Endometrium (tissue), 2 donors: ENCODE measurements around the gene TRAF5.
A peak's percentile ranks its signal among the peaks of the same experiment; 100 is the strongest.
"Not testable (repeated sequence)": the region's sequence is repeated elsewhere in the genome, so short reads cannot be mapped to it uniquely, and the experiment has no call there.

Experiments
- FAIRE-seq: peaks from 2 replicates; lab custom pipeline; 2012; peaks lifted over from hg19 to GRCh38; lab: Jason Lieb, UNC
- donor health status: control.
- donor health status: control.

The TRAF5 gene

DNA sequence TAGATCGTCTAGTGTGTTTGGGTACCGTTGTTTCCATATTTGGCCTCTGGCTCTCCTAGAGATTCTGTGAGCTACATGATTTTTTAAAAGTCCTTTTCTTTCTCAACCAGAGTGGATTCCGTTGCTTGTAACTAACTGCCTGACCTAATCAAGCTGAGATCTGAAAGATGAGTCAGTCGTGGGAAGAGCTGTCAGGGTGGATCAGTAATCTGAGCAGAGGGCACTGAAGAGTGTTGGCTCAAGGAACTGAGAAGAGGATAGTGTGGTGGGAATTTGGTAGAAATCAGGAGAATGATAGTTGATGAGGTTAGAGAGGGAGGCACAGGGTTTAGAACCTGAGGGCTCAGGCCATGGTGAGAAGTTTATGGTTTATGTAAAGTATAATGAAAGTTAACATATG is 52.2 kb downstream of the TRAF5 start:
- no peak for FAIRE-seq

DNA sequence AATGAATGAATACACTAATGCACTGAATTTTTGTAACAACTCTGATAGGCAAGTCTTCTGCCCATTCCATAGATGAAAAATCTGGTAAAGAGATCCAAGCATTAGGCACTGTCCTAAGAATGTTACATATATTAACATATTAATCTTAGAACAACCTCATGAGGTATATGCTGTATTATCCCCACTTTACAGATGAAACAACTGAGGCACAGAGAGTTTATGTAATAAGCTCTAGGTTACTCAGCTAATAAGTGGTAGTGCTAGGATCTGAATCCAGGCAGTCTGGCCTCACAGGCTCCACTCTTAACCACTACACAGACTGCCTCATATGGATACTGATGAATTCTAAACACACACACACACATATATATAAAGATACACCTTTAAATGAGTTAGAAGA is 52.8 kb downstream of the TRAF5 start:
- FAIRE-seq: no peak

DNA sequence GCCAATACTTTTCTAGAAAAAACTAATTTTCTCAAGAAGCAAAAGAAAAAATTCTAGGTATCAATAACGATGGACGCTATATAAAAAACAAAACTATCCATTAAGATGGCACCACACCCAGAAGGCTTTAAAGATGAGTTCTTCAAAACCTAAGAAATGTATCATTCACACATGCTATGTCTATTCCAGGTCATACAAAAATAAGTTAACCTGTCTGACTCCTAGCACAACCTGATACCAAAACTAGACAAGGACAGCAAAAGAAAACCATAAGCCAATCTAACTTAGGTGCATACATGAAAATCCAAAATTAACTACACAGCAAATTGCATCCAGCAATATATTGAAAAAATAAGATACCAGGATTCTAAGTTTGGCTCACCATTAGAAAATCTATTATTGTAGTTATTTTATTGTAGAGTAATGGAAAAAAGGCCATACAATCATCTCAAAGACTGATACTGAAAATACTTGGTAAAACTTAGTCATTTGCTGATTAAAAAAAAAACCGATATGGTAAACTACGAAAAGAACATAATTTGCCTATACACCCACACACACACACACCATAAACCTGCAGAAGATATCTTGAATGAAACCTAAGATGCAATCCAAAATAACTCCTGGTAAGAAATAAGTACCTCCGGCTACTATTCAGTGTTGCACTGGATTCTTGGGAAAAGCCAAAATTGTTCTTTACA is 55.0 kb downstream of the TRAF5 start:
- FAIRE-seq: no peak

DNA sequence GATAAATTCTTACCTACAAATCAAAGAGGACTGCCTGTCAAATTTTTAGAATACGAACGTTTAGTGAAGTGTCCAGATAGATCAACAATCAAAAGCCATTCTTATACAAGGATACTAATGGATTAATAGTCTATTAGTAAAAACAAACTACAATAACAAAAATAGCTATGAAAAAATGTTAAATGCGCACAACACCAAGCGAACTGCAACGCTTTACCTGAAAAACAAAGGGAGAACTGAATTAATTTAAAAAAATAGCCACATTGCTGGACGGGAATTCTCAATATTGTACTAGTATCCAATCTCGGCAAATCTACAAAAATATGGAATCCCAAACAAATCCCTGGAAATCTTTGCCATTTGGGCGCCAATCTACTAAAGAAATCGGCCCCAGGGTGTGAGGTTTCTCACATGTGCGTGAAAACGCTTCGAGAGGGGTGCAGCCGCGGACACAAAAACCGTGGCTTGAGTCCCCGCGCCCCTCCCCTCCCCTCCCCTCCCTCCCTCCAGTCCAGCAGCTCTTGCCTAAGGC is 55.6 kb downstream of the TRAF5 start:
- FAIRE-seq: no peak

DNA sequence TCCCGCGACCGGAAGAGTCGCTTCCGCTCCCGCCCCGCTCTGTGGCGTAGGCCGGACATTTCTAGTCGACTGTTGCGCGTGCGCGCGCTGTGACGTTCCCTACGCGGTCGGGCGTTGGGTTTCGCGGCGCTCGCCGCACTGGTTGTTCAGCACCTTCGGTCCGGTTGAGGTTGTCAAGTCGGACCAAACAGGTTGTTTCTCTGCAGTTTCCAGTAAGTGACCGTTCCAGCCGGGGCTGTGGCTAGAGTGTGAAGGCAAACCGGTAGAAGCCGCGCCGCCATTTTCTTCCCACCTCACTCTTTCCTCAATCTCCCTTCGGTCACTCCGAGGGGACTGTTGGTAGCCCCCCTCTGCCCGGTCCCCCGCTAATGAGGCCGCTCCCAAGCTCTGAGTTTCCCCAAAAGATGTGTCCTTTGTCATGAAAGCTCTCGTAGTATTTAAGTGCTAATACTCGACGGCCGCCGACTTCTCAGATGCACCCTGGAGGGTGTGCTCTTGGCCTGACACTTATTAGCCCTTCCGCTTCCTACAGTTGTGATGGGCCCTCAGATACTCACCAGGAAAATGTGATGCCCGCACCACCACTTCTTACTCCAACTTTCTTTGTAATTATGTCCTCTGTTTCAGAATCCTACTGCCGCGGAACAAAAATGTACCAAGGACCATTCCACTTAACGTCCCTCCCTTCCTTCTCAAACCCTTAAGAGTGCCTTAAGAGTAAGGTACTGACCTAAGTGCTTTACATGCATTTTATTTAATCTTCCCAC is 56.3 kb downstream of the TRAF5 start:
- FAIRE-seq: no peak

DNA sequence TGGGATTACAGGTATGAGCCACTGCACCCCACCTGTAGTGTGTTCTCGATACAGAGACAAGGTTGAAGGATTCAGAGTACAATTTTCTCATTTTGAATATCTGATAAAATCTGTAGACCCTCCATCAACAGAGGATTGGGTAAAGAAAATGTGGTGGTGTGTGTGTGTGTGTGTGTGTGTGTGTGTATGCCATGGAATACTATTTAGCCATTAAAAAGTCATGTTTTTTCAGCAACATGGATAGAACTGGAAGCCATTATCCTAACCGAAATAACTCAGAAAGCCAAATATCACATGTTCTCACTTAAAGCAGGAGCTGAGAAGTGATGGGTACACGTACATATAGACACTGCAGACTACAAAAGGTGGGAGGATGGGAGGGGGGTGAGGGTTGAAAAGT is 57.9 kb downstream of the TRAF5 start:
- FAIRE-seq: no peak

DNA sequence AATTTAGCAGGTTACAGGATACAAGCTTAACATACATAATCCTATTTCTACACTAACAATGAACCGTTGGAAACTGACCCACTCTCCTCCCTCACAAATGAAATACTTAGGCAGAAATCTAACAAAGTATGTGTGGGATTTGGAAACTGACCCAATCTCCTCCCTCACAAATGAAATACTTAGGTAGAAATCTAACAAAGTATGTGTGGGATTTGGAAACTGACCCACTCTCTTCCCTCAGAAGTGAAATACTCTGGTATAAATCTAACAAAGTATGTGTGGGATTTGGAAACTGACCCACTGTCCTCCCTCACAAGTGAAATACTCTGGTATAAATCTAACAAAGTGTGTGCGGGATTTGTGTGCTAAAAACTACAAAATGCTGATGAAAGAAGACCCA is 60.3 kb downstream of the TRAF5 start:
- peak; percentile 21 for FAIRE-seq

DNA sequence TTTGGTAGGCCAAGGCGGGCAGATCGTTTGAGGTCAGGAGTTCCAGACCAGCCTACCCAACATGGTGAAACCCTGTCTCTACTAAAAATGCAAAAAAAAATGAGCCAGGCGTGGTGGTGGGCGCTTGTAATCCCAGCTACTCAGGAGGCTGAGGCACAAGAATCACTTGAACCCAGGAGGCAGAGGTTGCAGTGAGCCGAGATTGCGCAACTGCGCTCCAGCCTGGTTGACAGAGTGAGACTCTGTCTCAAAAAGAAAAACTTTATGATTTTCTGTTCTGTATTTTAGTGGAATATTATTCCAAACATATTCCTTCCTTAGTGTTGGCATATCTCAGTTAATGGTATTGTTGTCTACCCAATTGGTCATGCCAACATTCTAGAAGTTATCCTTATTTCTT is 64.2 kb downstream of the TRAF5 start:
- FAIRE-seq: not testable (repeated sequence)

DNA sequence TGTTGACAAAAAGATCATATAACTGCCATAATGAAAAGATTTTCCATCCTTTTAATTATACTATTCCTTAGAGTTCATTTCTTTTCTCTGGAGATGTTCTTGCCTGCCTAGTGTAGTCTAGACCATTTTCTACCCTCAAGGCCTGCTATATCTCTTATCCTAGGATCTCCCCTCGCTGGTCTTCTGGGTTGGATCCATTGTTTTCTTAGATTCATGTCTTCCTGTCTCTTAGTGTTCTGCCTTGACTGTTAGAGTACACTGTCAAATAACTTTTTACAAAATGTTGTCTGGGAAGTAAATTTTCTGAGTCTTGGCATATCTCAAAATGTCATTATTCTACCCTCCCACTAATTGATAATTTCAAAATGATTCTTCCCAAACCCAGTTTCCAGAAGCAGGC is 66.6 kb downstream of the TRAF5 start:
- no peak for FAIRE-seq

DNA sequence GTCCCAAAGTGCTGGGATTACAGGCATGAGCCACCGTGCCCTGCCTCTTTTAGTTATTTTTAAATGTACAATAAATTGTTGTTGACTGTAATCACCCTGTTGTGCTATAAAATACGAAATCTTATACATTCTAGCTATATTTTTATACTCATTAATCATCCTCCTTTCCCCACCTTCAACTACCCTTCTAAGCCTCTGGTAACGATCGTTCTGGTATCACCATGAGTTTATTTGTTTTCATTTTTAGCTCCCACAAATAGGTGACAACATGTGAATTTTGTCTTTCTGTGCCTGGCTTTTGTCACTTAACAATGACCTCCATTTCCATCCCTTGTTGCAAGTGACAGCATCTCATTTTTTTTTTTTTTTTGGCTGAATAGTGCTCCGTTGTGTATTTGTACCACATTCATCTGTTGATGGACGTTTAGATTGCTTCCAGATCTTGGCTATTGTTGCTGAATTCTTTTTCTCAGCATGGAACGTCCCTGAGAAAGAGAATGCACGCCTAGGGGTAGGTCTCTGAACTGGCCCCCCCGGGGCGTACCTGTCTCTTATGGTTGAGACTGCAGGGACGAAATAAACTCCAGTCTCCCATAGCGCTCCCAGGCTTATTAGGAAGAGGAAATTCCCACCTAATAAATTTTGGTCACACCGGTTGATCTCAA is 71.8 kb downstream of the TRAF5 start:
- FAIRE-seq: not testable (repeated sequence)

DNA sequence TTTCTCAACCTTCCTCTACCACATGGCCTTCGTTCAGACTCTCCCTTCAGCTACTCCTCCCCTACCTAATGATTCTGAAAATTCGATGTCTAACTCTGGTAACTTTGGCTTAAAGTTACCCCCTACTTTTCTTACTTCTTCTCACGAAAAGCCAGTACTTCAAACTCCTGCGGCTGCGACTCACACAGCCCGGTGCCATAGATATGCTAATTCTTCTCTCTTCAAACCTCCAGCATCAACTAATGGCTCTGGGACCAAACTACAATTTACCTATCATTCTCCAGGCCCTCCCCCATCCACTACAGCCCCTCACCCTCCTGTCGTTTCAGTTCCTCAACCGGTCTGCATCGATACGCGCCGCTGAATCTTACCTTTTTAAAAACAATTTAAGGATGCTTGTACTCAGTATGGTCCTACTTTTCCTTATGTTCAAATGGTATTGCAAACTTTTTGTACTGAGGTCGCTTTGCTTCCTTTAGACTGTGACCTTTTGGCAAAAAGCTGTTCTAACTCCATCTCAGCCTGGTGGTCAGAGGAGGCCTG is 73.3 kb downstream of the TRAF5 start:
- FAIRE-seq: not testable (repeated sequence)

DNA sequence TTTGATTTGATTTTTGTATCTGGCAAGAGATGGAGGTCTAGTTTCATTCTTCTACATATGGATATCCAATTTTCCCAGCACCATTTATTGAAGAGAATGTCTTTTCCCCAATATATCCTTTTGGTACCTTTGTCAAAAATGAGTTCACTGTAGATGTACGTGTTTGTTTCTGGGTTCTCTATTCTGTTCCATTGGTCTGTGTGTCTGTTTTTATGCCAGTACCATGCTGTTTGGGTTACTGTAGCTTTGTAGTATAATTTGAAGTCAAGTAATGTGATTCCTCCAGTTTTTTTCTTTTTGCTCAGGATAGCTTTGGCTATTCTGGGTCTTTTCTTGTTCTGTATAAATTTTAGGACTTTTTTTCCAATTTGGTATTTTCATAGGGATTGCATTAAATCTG is 75.1 kb downstream of the TRAF5 start:
- FAIRE-seq: not testable (repeated sequence)

DNA sequence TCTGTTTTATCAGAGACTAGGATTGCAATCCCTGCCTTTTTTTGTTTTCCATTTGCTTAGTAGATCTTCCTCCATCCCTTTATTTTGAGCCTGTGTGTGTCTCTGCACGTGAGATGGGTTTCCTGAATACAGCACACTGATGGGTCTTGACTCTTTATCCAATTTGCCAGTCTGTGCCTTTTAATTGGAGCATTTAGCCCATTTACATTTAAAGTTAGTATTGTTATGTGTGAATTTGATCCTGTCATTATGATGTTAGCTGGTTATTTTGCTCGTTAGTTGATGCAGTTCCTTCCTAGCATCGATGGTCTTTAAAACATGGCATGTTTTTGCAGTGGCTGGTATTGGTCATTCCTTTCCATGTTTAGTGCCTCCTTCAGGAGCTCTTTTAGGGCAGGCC is 79.5 kb downstream of the TRAF5 start:
- FAIRE-seq: not testable (repeated sequence)

DNA sequence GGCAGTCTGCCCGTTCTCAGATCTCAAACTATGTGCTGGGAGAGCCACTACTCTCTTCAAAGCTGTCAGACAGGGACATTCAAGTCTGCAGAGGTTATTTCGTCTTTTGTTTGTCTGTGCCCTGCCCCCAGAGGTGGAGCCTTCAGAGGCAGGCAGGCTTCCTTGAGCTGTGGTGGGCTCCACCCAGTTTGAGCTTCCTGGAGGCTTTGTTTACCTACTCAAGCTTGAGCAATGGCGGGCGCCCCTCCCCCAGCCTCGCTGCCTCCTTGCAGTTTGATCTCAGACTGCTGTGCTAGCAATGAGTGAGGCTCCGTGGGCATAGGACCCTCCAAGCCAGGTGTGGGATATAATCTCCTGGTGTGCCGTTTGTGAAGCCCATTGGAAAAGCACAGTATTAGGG is 81.1 kb downstream of the TRAF5 start:
- not testable (repeated sequence) for FAIRE-seq

DNA sequence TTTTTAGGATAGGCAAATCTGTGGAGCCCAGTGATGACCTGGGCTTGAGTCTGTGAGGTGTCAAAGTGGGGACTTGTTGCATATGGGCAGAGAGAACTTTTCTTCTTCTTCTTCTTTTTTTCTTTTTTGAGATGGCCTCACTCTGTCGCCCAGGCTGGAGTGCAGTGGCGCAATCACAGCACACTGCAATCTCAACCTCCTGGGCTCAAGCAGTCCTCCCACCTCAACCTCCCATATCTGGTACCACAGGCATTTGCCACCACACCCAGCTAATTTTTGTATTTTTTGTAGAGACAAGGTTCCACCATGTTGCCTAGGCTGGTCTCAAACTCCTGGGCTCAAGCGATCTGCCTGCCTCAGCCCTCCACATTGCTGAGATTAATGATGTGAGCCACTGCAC is 85.0 kb downstream of the TRAF5 start:
- FAIRE-seq: no peak

DNA sequence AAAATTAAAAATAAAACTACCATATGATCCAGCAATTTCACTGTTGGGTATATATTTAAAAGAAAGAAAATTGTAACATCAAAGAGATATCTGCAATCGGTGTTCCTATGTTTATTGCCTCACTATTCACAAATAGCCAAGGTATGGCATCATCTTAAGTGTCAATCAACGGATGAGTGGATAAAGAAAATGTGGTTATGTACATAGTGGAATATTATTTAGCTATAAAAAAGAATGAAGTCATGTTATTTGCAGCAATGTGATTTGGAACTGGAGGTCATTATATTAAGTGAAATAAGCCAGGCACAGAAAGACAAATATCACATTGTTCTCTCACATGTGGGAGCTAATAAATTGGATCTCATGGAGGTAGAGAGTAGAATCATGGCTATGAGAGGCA is 89.1 kb downstream of the TRAF5 start:
- FAIRE-seq: no peak

DNA sequence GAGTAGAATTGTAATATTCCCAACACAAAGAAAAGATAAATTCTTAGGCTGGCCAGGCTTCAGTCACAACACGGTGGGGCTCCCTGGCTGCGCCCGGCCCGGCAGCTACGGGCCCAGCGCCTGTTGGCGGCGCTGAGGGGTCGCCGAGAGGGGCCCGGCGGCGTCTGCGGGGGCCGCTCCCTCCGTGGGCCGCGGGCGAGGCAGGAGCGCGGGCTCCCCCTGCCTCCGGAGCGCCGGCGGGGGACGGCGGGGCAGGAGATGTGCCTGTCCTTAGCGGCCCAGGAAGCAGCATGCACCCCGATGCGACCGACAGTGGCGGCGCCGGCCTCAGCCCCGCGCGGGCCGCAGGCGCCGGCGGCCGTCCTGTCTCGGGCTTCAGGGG is 89.6 kb downstream of the TRAF5 start:
- FAIRE-seq: not testable (repeated sequence)

DNA sequence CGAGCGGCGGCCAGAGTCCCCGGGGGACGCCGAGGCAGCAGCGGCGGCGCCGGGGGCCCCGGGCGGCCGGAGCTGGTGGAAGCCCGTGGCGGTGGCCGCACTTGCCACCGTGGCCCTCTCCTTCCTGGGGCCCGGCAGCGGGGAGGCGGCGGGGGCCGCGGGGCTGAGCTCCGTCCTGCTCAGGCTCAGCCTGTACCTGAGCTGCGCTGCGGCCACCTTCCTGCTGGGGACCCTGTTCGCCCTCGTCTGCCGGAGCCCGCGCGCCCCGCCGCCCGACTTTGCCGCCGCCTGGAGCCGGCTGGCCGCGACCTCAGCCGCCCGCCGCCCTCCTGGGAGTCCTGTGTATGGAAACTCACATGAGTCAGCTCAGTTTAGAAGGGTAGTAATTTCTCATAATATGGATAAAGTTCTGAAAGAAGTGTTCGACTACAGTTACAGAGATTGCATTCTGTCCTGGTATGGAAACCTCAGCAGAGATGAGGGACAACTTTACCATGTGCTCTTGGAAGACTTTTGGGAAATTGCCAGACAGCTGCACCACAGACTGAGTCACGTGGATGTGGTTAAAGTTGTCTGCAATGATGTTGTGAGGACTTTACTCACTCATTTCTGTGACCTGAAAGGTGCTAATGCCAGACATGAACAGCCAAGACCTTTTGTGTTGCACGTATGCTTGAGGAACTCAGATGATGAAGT is 90.1 kb downstream of the TRAF5 start:
- not testable (repeated sequence) for FAIRE-seq

DNA sequence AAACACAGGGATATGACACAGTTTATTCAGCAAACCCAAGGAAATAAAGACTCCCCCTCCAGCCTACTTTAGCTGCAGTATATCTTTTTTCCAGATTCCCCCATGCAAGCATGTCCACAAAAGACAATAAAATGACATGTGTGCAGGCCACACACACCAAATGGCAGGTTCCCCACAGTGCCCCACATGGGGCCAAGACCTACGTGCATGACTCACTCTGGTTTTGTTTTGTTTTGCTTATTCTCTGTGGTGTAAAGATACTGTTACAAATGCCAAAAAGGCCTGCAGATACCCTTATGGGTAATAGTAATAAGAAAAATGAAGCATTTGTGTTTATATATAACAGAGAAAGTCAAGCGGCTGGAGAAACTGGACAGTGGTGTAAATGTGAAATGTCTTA is 93.8 kb downstream of the TRAF5 start:
- no peak for FAIRE-seq

DNA sequence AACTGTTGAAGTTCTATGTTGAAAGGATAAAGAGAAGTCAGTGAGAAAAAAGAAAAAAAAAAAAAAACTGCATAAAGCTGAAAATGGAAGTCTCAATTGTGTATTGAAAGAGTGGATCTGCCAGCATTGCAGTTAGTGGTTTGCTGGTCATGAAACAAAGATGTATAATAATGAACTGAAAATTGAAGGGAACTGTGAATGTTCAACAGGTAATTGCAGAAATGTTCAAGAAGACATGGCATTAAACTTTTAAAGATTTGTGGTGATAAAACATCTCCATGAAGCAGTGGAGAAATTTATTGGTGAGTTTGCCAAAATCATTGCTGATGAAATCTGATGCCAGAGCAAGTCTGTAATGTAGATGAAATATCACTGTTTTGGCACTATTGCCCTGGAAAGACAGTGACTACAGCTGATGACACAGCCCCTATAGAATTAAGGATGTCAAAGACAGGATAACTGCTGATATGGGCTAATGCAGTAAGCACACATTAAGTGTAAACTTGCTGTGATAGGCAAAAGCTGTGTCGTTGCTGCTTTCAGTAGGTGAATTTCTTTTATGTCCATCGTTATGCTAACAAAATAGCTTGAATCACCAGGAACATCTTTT is 94.3 kb downstream of the TRAF5 start:
- no peak for FAIRE-seq

DNA sequence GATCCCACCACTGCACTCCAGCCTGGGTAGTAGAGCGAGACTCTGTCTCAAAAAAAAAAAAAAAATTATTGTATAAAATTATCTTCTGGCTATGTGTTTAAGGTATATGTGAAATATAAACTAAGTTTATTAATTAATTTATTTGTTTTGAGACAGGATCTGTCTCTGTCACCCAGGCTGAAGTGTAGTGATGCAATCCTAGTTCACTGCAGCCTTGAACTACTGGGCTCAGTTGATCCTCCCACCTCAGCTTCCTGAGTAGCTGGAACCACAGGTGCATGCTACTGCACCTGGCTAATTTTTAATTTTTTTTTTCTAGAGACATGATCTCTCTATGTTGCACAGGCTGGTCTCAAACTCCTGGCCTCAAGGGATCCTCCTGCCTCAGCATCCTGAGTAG is 97.4 kb downstream of the TRAF5 start:
- FAIRE-seq: no peak
